IMR-90 (cell line): ENCODE measurements around the gene NME2. TPM values are rescaled to one million over a fixed set of nuclear protein-coding genes. Genes with fewer than 3 reads are reported as not detected.

ENCODE experiments used
- ATAC-seq: fragments of 200-7000 bp; cut with Tn5 transposase; 2 replicates; pipeline ENCODE4 v1.9.1; 2020; ENCODE audit warnings: low read depth, mild to moderate bottlenecking, moderate library complexity
- BruUV-seq: library from RNA; stranded (reverse); fragments of 400-500 nt; replicated peaks from 2 replicates; lab custom pipeline; 2021; lab: Mats Ljungman, UMichigan
- CTCF ChIA-PET: fragments of 300-600 bp; formaldehyde crosslinking; extraction: SDS; loops from one replicate; lab custom pipeline; 2021; ENCODE audit warnings: antibody characterized with exemption; lab: Yijun Ruan, JAX
- POLR2A ChIA-PET: fragments of 300-600 bp; sonication (Branson Sonifier 250); formaldehyde crosslinking; loops from one replicate; lab custom pipeline; 2022; ENCODE audit warnings: antibody characterized with exemption; ENCODE audit not compliant: unreplicated experiment; lab: Charles Lee
- DNase-seq: peaks from one replicate; pipeline ENCODE4 v3.0.0; 2013
- H2AFZ ChIP-seq: replicated peaks from 2 replicates; pipeline ENCODE3; 2013; ENCODE audit warnings: low read length, mild to moderate bottlenecking; ENCODE audit not compliant: poor library complexity
- H2AK5ac ChIP-seq: 2 replicates; pipeline ENCODE4 v1.6.1; 2013; ENCODE audit warnings: low read depth, low read length, inconsistent platforms
- H2AK9ac ChIP-seq: replicated peaks from 2 replicates; pipeline ENCODE3; 2013; ENCODE audit warnings: mild to moderate bottlenecking, low read depth, low read length, moderate library complexity; ENCODE audit not compliant: poor library complexity
- H2BK120ac ChIP-seq: 2 replicates; pipeline ENCODE4 v1.6.1; 2013; ENCODE audit warnings: low read depth, low read length, inconsistent platforms
- H2BK15ac ChIP-seq: 3 replicates; pipeline ENCODE4 v1.6.1; 2013; ENCODE audit warnings: low read depth, low read length, inconsistent platforms
- H2BK20ac ChIP-seq: 2 replicates; pipeline ENCODE4 v1.6.1; 2013; ENCODE audit warnings: low read depth, mild to moderate bottlenecking, inconsistent platforms, low read length, moderate library complexity
- H2BK5ac ChIP-seq: 2 replicates; pipeline ENCODE4 v1.6.1; 2013; ENCODE audit warnings: mild to moderate bottlenecking, low read depth, low read length, inconsistent platforms; ENCODE audit not compliant: poor library complexity, severe bottlenecking
- H3K14ac ChIP-seq: replicated peaks from 2 replicates; pipeline ENCODE4 v1.6.1; 2013; ENCODE audit warnings: low read depth, low read length, inconsistent platforms
- H3K18ac ChIP-seq: 2 replicates; pipeline ENCODE4 v1.6.1; 2013; ENCODE audit warnings: low read depth, low read length, control low read depth
- H3K23ac ChIP-seq: 2 replicates; pipeline ENCODE4 v1.6.1; 2013; ENCODE audit warnings: low read depth, low read length, inconsistent platforms
- H3K27ac ChIP-seq: 2 replicates; pipeline ENCODE4 v1.5.1; 2013; ENCODE audit warnings: mild to moderate bottlenecking, control low read depth, low read length; ENCODE audit not compliant: insufficient read depth
- H3K27me3 ChIP-seq: 2 replicates; pipeline ENCODE4 v1.6.1; 2013; ENCODE audit warnings: low read length; ENCODE audit not compliant: control insufficient read depth, insufficient read depth
- H3K36me3 ChIP-seq: 2 replicates; pipeline ENCODE4 v1.6.1; 2013; ENCODE audit warnings: low read length, mixed read lengths; ENCODE audit not compliant: control insufficient read depth, insufficient read depth
- H3K4ac ChIP-seq: 2 replicates; pipeline ENCODE4 v1.6.1; 2013; ENCODE audit warnings: low read depth, low read length, inconsistent platforms
- H3K4me1 ChIP-seq: 2 replicates; pipeline ENCODE4 v1.6.1; 2013; ENCODE audit warnings: low read length, mixed read lengths; ENCODE audit not compliant: control insufficient read depth, insufficient read depth
- H3K4me2 ChIP-seq: 2 replicates; pipeline ENCODE4 v1.6.1; 2013; ENCODE audit warnings: low read depth, mild to moderate bottlenecking, control low read depth, low read length, moderate library complexity
- H3K4me3 ChIP-seq: 2 replicates; pipeline ENCODE4 v1.5.1; 2013; ENCODE audit warnings: low read depth, mild to moderate bottlenecking, control low read depth, low read length, moderate library complexity; ENCODE audit not compliant: insufficient read depth
- H3K56ac ChIP-seq: 2 replicates; pipeline ENCODE4 v1.6.1; 2013; ENCODE audit warnings: low read length, inconsistent platforms; ENCODE audit not compliant: insufficient read depth; ENCODE audit errors: extremely low read depth
- H3K79me1 ChIP-seq, 2 experiments: 2 replicates each; pipeline ENCODE4 v1.6.1; 2013; ENCODE audit warnings: low read length in 2 of 2, inconsistent platforms in 1 of 2, low read depth in 1 of 2
- H3K9ac ChIP-seq: 2 replicates; pipeline ENCODE4 v1.6.1; 2013; ENCODE audit warnings: low read depth, low read length, control low read depth
- H3K9me1 ChIP-seq: 2 replicates; pipeline ENCODE4 v1.6.1; 2013; ENCODE audit warnings: low read length, inconsistent platforms; ENCODE audit not compliant: insufficient read depth
- H3K9me3 ChIP-seq: 2 replicates; pipeline ENCODE4 v1.6.1; 2013; ENCODE audit warnings: low read length; ENCODE audit not compliant: control insufficient read depth, insufficient read depth
- H4K20me1 ChIP-seq: 2 replicates; pipeline ENCODE4 v1.6.1; 2013; ENCODE audit warnings: low read length, inconsistent platforms; ENCODE audit not compliant: insufficient read depth
- H4K5ac ChIP-seq: 2 replicates; pipeline ENCODE4 v1.6.1; 2013; ENCODE audit warnings: mild to moderate bottlenecking, low read depth, low read length, control low read depth
- H4K8ac ChIP-seq, 2 experiments: 2 replicates each; pipeline ENCODE4 v1.6.1; 2013; ENCODE audit warnings: low read depth in 2 of 2, low read length in 2 of 2, control low read depth in 1 of 2, inconsistent platforms in 1 of 2
- H4K91ac ChIP-seq: 2 replicates; pipeline ENCODE4 v1.6.1; 2013; ENCODE audit warnings: low read depth, low read length, inconsistent platforms; ENCODE audit not compliant: insufficient read depth
- BHLHE40 ChIP-seq: fragments of 150-350 bp; IDR thresholded peaks from 2 replicates; pipeline ENCODE4 v1.6.1; 2016; ENCODE audit warnings: mild to moderate bottlenecking, low read depth, low read length
- CHD1 ChIP-seq: IDR thresholded peaks from 2 replicates; pipeline ENCODE4 v1.6.1; 2012; ENCODE audit warnings: low read depth, low read length, improper control_type of control experiment
- FOS ChIP-seq: fragments of 150-350 bp; IDR thresholded peaks from 2 replicates; pipeline ENCODE4 v1.6.1; 2016; ENCODE audit warnings: low read depth, low read length
- MAZ ChIP-seq: IDR thresholded peaks from 2 replicates; pipeline ENCODE4 v1.6.1; 2012; ENCODE audit warnings: low read depth, mild to moderate bottlenecking, low read length, improper control_type of control experiment, moderate library complexity, borderline replicate concordance
- NFE2L2 ChIP-seq: fragments of 150-350 bp; IDR thresholded peaks from 2 replicates; pipeline ENCODE4 v1.6.1; 2016; ENCODE audit warnings: low read depth, mild to moderate bottlenecking, low read length
- POLR2A ChIP-seq: IDR thresholded peaks from 2 replicates; pipeline ENCODE4 v1.6.1; 2012; ENCODE audit warnings: mild to moderate bottlenecking, low read depth, low read length
- RAD21 ChIP-seq: IDR thresholded peaks from 2 replicates; pipeline ENCODE4 v1.6.1; 2012; ENCODE audit warnings: low read length, improper control_type of control experiment
- RCOR1 ChIP-seq: IDR thresholded peaks from 2 replicates; pipeline ENCODE4 v1.6.1; 2012; ENCODE audit warnings: mild to moderate bottlenecking, low read length, improper control_type of control experiment; ENCODE audit not compliant: insufficient replicate concordance
- RFX5 ChIP-seq: IDR thresholded peaks from 2 replicates; pipeline ENCODE4 v1.8.0; 2012; ENCODE audit warnings: low read depth, mild to moderate bottlenecking, low read length, moderate library complexity
- SMC3 ChIP-seq: fragments of 150-350 bp; IDR thresholded peaks from 2 replicates; pipeline ENCODE4 v1.6.1; 2016; ENCODE audit warnings: low read depth, mild to moderate bottlenecking, antibody characterized with exemption, low read length, moderate library complexity
- dilution Hi-C: fragments of 300-500 bp; cut with HindIII; formaldehyde crosslinking; loops from one replicate; pipeline ENCODE4 v1.14.3; 2018; ENCODE audit warnings: low sequenced_read_pairs; ENCODE audit not compliant: unreplicated experiment
- in situ Hi-C: fragments of 300-500 bp; cut with MboI; formaldehyde crosslinking; loops from 3 replicates; pipeline ENCODE4 v1.14.3; 2019; ENCODE audit warnings: low sequenced_read_pairs, inconsistent platforms, mixed read lengths
- intact Hi-C: fragments of 100-400 bp; cut with micrococcal nuclease; formaldehyde crosslinking; loops from 2 replicates; pipeline ENCODE4 v1.10.0; 2022
- polyA plus RNA-seq, 3 experiments: library from polyadenylated mRNA; depleted of rRNA; stranded (reverse); fragments of >200 nt; gene quantifications; 2 replicates each; pipeline ENCODE4 v1.2.3, GENCODE V29; 2012; ENCODE audit warnings: low replicate concordance in 1 of 3
- total RNA-seq: library from RNA; depleted of rRNA; stranded (reverse); fragments of >200 nt; gene quantifications from 2 replicates; pipeline ENCODE4 v1.2.3, GENCODE V29; 2012
- TF ChIP-seq, protein P1 (sequence below): fragments of 150-350 bp; IDR thresholded peaks from 2 replicates; pipeline ENCODE4 v1.6.1; 2017; ENCODE audit warnings: mild to moderate bottlenecking, antibody characterized with exemption, low read length, low read depth

NME2 gene
- total and polyA plus RNA-seq, 2 of the 4 experiments (the other 2 are of a cell fraction) = 824 to 912 TPM

DNA sequence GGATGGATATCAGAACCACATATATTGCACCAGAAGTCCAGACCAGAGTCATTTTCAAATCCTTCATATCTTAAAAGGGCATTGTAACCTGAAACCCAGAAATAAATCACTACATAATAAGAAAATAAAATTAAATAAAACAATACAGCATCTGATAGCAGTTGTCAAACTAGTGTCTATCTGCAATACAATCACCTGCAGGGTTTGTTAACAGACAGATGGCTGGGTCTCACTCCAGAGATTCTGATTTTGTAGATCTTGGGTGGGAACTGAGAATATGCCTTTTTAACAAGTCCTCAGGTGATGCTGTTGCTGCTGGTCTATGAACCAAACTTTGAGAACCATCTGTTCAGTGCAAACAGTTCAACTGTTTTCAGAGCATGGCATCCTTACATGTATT, 37.6 kb downstream of the NME2 start:
- Histone ChIP-seq H3K9ac (no peak overlapping the region), H3K9me1 (no peaks in the 10 kb centered on the region), H3K18ac (no peak overlapping the region), H4K8ac (no peak overlapping the region), H2BK15ac (no peak overlapping the region), H3K36me3 (peaks cover 35% of the 10 kb centered on the region), H4K5ac (no peak overlapping the region), H3K56ac (no peak overlapping the region), H3K4ac (no peak overlapping the region), H2BK5ac (no peak overlapping the region), H2BK120ac (no peak overlapping the region), H3K14ac (no peak overlapping the region), H3K23ac (no peak overlapping the region), H3K4me3 (no peak overlapping the region), H3K79me1 (no peaks in the 10 kb centered on the region), H2BK20ac (no peak overlapping the region), H4K91ac (no peak overlapping the region), H4K20me1 (no peaks in the 10 kb centered on the region), H2AK9ac (no peak overlapping the region), H2AFZ (no peak overlapping the region), H2AK5ac (no peak overlapping the region), H3K27ac (no peak overlapping the region), H3K27me3 (no peaks in the 10 kb centered on the region), H3K4me2 (no peak overlapping the region), H3K4me1 (no peaks in the 10 kb centered on the region), H3K9me3 (no peaks in the 10 kb centered on the region)
- TF ChIP-seq RAD21 (no peak), BHLHE40 (no peak), RCOR1 (no peak), POLR2A (no peak), SMC3 (no peak), FOS (no peak), MAZ (no peak), NFE2L2 (no peak), RFX5 (no peak), CHD1 (no peak)
- TF ChIP-seq, protein P1, sequence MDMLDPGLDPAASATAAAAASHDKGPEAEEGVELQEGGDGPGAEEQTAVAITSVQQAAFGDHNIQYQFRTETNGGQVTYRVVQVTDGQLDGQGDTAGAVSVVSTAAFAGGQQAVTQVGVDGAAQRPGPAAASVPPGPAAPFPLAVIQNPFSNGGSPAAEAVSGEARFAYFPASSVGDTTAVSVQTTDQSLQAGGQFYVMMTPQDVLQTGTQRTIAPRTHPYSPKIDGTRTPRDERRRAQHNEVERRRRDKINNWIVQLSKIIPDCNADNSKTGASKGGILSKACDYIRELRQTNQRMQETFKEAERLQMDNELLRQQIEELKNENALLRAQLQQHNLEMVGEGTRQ = no peak
- BruUV-seq = no TSS peak
- dilution Hi-C loops (no loop called here), in situ Hi-C loops (no loop called here), intact Hi-C loops (no loop called here)
- ATAC-seq (no peak), DNase-seq (no peak)
- CTCF ChIA-PET = no interaction called here
- POLR2A ChIA-PET = no interaction called here
